Activated CD8-positive, alpha-beta memory T cell treated with anti-CD3 and anti-CD28 coated beads, Interleukin-2, amount 50 U/mL, for 24 hours (primary cell): ENCODE results near the gene BABAM2.
"Not testable (repeated sequence)": the region's sequence is repeated elsewhere in the genome, so short reads cannot be mapped to it uniquely, and the experiment has no call there.

ENCODE experiments used
- DNase-seq: peaks from one replicate; pipeline ENCODE4 v3.0.0-alpha.2; 2020; ENCODE audit errors: extremely low read depth

The BABAM2 gene

GRCh38 chr2:28068088-28068487 lies 177.6 kb downstream of the BABAM2 start:
- no peak for DNase-seq

GRCh38 chr2:28068527-28068926 lies 178.0 kb downstream of the BABAM2 start:
- no peak for DNase-seq

GRCh38 chr2:28071221-28071620 lies 180.7 kb downstream of the BABAM2 start:
- no peak for DNase-seq

- DNase-seq = no peak
These were observed 183.6 kb downstream of the BABAM2 start for GRCh38 chr2:28074137-28074536.

GRCh38 chr2:28080911-28081310 lies 190.4 kb downstream of the BABAM2 start:
- DNase-seq = no peak

GRCh38 chr2:28082131-28082530 lies 191.6 kb downstream of the BABAM2 start:
- no peak for DNase-seq

GRCh38 chr2:28083476-28083875 lies 192.9 kb downstream of the BABAM2 start:
- DNase-seq = no peak

- DNase-seq = no peak
These were observed 194.0 kb downstream of the BABAM2 start for GRCh38 chr2:28084564-28084963.

GRCh38 chr2:28085201-28085600 lies 194.7 kb downstream of the BABAM2 start:
- DNase-seq = no peak

GRCh38 chr2:28086611-28087010 lies 196.1 kb downstream of the BABAM2 start:
- no peak for DNase-seq

- no peak for DNase-seq
These were observed 198.4 kb downstream of the BABAM2 start for GRCh38 chr2:28088970-28089369.

- DNase-seq = no peak
These were observed 199.0 kb downstream of the BABAM2 start for GRCh38 chr2:28089486-28089885.

GRCh38 chr2:28093308-28093707 lies 202.8 kb downstream of the BABAM2 start:
- no peak for DNase-seq

- DNase-seq = no peak
These were observed 203.2 kb downstream of the BABAM2 start for GRCh38 chr2:28093768-28094167.

GRCh38 chr2:28094739-28095138 lies 204.2 kb downstream of the BABAM2 start:
- no peak for DNase-seq

GRCh38 chr2:28095622-28096021 lies 205.1 kb downstream of the BABAM2 start:
- no peak for DNase-seq

- no peak for DNase-seq
These were observed 205.9 kb downstream of the BABAM2 start for GRCh38 chr2:28096421-28096820.

GRCh38 chr2:28098501-28099225 lies 208.1 kb downstream of the BABAM2 start:
- DNase-seq = no peak

- DNase-seq = no peak
These were observed 210.6 kb downstream of the BABAM2 start for GRCh38 chr2:28101123-28101522.

- no peak for DNase-seq
These were observed 211.4 kb downstream of the BABAM2 start for GRCh38 chr2:28101892-28102291.

- no peak for DNase-seq
These were observed 211.9 kb downstream of the BABAM2 start for GRCh38 chr2:28102455-28102874.

GRCh38 chr2:28103611-28104010 lies 213.1 kb downstream of the BABAM2 start:
- DNase-seq = no peak

- no peak for DNase-seq
These were observed 217.6 kb downstream of the BABAM2 start for GRCh38 chr2:28108143-28108542.

- DNase-seq = not testable (repeated sequence)
These were observed 223.2 kb downstream of the BABAM2 start for GRCh38 chr2:28113771-28114170.
